Peyer's patch (tissue), 4 donors: ENCODE data around the gene KIRREL3. TPM values are rescaled to one million over a fixed set of nuclear protein-coding genes. Genes with fewer than 3 reads are reported as not detected.

Experiments used
- DNase-seq, 3 donors: peaks; one replicate each; pipeline ENCODE4 v3.0.0-alpha.2; 2017 to 2019
- H3K27ac ChIP-seq, 4 donors: fragments of 200-600 bp; sonication (generic); one replicate each; pipeline ENCODE4 v1.5.1; 2016 to 2019
- H3K27me3 ChIP-seq, 2 donors: fragments of 200-600 bp; sonication (generic); one replicate each; pipeline ENCODE4 v1.5.1; 2019
- H3K36me3 ChIP-seq, 3 donors: fragments of 200-600 bp; sonication (generic); one replicate each; pipeline ENCODE4 v1.5.1; 2016 to 2019
- H3K4me1 ChIP-seq, 4 donors: fragments of 200-600 bp; sonication (generic); one replicate each; pipeline ENCODE4 v1.5.1; 2016 to 2019
- H3K4me3 ChIP-seq, 4 donors: fragments of 200-600 bp; sonication (generic); 1 replicate in 3 of 4; 2 replicates in 1 of 4; pipeline ENCODE4 v1.5.1; 2016 to 2019; ENCODE audit warnings: mild to moderate bottlenecking in 1 of 4
- H3K9me3 ChIP-seq, 4 donors: fragments of 200-600 bp; sonication (generic); one replicate each; pipeline ENCODE4 v1.5.1; 2016 to 2019; ENCODE audit warnings: mild to moderate bottlenecking in 1 of 4
- CTCF ChIP-seq, 6 experiments: fragments of 450-650 bp in 4 of 6; fragments of 200-600 bp in 2 of 6; sonication (generic) in 1 of 6; IDR thresholded peaks; one replicate each; pipeline ENCODE4 v1.5.1; 2017 to 2019; ENCODE audit warnings: antibody characterized with exemption in 6 of 6, mild to moderate bottlenecking in 3 of 6, moderate library complexity in 1 of 6
- POLR2A ChIP-seq, 2 donors: fragments of 450-650 bp; IDR thresholded peaks; one replicate each; pipeline ENCODE4 v1.5.1; 2017; ENCODE audit warnings: antibody characterized with exemption in 2 of 2, mild to moderate bottlenecking in 2 of 2, moderate library complexity in 2 of 2
- total RNA-seq, 4 donors: library from RNA; depleted of rRNA; stranded (reverse); fragments of >200 nt; gene quantifications; one replicate each; pipeline ENCODE4 v1.1.0, GENCODE V29; 2016

The KIRREL3 gene
- total RNA-seq, 4 donors from 2014 or later, result 0.83 TPM; not detected in 3

- Histone ChIP-seq H3K27me3 (no peaks in the 10 kb centered on the region), H3K27ac (no peak overlapping the region), H3K36me3 (no peaks in the 10 kb centered on the region), H3K4me1 (no peaks in the 10 kb centered on the region), H3K4me3 (no peak overlapping the region), H3K9me3 (no peaks in the 10 kb centered on the region)
- no peak for DNase-seq
- TF ChIP-seq POLR2A (IDR thresholded peaks at IDR 0.05) (no peak), CTCF (IDR thresholded peaks at IDR 0.05) (no peak)
Measured at GRCh38 chr11:126646701-126647557, 353.6 kb downstream of the KIRREL3 start.

DNA sequence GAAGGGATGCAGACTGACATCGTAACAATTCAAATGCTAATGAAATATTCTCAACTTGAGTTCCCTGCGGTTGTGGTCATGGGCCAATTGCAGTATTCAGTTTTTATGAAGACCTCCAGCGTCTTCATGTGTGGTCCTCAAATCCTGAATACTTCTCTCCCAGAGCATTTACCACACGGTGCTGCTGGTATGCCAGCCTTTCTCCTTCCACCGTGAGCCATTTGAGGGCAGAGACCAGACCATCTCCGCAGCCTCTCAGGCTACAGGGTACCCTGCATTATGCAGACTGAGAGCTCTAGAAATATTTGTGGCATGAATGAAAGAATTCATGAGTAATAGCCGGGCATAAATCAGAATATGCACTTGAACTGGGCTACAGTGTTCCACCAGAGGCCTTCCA is 355.4 kb downstream of the KIRREL3 start:
- no peak for DNase-seq
- Histone ChIP-seq H3K4me1 (no peaks in the 10 kb centered on the region), H3K27me3 (no peaks in the 10 kb centered on the region), H3K36me3 (no peaks in the 10 kb centered on the region), H3K4me3 (no peak overlapping the region), H3K9me3 (no peaks in the 10 kb centered on the region), H3K27ac (no peak overlapping the region)
- no peak for TF ChIP-seq POLR2A (IDR thresholded peaks at IDR 0.05)

DNA sequence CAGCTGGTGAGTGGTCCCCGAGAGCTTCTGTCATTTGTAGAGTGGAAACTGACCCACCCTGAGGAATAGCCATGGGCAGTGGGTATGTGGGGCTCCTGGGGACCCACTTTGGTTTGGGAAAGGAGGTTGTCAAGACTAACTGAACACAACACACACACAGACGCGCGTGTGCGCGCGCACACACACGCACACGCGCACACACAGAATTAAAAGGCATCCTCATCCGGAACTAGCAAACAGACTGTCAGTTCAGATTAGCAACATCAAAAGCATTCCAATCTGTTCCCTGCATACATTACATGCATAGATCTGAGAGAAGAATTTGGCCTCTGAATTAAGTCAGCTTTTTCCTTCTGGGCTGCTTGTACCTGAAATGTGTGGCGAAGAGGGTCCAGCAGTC is 360.4 kb downstream of the KIRREL3 start:
- DNase-seq, result no peak
- no peaks in the 10 kb centered on the region for H3K9me3 ChIP-seq
- no peaks in the 10 kb centered on the region for H3K4me1 ChIP-seq
- no peak overlapping the region for H3K27ac ChIP-seq
- TF ChIP-seq POLR2A (IDR thresholded peaks at IDR 0.05), result no peak
- no peak for TF ChIP-seq CTCF (IDR thresholded peaks at IDR 0.05)
- H3K36me3 ChIP-seq, result no peaks in the 10 kb centered on the region
- H3K27me3 ChIP-seq, result no peaks in the 10 kb centered on the region
- no peak overlapping the region for H3K4me3 ChIP-seq

GRCh38 chr11:126639692-126640091 is 360.9 kb downstream of the KIRREL3 start:
- Histone ChIP-seq H3K4me3 (no peak overlapping the region), H3K4me1 (no peaks in the 10 kb centered on the region), H3K27ac (no peak overlapping the region), H3K9me3 (no peaks in the 10 kb centered on the region), H3K27me3 (no peaks in the 10 kb centered on the region), H3K36me3 (no peaks in the 10 kb centered on the region)
- no peak for DNase-seq
- no peak for TF ChIP-seq CTCF (IDR thresholded peaks at IDR 0.05)
- no peak for TF ChIP-seq POLR2A (IDR thresholded peaks at IDR 0.05)

- Histone ChIP-seq H3K4me1 (no peaks in the 10 kb centered on the region), H3K36me3 (no peaks in the 10 kb centered on the region), H3K4me3 (no peak overlapping the region), H3K9me3 (no peaks in the 10 kb centered on the region), H3K27me3 (no peaks in the 10 kb centered on the region), H3K27ac (no peak overlapping the region)
- no peak for TF ChIP-seq POLR2A (IDR thresholded peaks at IDR 0.05)
- no peak for TF ChIP-seq CTCF (IDR thresholded peaks at IDR 0.05)
- DNase-seq, result no peak
Measured at GRCh38 chr11:126638648-126639047, 361.9 kb downstream of the KIRREL3 start.

DNA sequence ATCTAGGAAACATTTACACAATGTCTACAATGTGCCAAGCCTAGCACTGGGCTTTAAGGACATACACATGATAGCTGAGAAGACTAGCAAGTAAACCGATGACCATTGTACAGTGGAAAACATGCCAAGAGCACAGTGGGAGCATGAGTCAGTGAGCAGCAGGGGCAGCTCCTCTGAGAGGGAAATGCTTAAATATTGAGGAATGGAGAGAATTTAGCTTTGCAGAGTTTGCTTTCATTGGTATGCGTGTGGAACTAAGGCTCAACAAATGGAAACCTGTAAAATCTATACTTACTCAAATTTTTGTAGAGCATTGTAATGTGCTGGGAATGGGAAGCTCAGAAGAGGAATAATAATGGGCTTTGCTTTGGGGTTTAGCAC is 362.8 kb downstream of the KIRREL3 start:
- no peak for DNase-seq
- TF ChIP-seq POLR2A (IDR thresholded peaks at IDR 0.05) (no peak), CTCF (IDR thresholded peaks at IDR 0.05) (no peak)
- Histone ChIP-seq H3K27me3 (no peaks in the 10 kb centered on the region), H3K4me1 (no peaks in the 10 kb centered on the region), H3K36me3 (no peaks in the 10 kb centered on the region), H3K9me3 (no peaks in the 10 kb centered on the region), H3K4me3 (no peak overlapping the region), H3K27ac (no peak overlapping the region)
